SIG-M5 treated with dmso at 0.1 percent for 504 hours (cell line): ENCODE results near the gene INIP.

Experiments used
- DNase-seq: peaks from one replicate; lab custom pipeline; 2025; ENCODE audit not compliant: unreplicated experiment; lab: John Stamatoyannopoulos, UW

The INIP gene, protein sequence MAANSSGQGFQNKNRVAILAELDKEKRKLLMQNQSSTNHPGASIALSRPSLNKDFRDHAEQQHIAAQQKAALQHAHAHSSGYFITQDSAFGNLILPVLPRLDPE

DNA sequence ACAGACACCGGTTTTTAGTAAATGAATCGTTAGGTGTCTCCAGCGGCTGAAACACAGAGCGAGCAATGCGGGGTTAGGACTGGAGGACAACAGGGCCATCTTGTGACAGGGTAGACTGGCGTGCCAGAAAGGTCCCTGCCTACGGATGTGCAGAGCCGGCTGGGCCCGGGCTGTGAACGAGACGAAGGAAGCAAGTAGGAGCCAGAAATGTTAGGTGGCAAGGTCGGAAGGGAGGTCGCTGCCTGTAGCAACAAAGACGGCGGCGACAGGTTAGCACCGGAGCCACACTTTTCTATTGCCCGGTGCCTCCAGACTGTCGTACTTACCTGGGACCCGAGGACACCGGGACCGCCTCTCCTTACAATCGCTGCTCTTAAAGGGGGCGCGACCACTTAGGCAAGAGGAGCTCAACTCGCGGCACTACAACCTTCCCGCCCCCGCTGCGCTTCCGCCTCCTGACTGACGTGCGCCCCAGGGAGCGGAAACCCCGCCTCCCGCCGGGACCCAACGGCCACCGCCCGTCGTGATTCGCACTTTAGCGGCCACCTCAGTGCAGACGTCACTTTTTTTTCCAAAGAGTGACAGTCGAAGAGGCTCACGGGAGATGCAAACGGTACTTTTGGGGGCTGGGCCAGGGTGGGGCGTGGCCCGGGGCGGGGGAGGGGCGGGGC is at the start of gene INIP:
Gene INIP (minus strand): TSS at position 457 of the 671 bp plus-strand sequence. CDS start 1,632 bp downstream, outside the sequence.
- peak; percentile 95 for DNase-seq

DNA sequence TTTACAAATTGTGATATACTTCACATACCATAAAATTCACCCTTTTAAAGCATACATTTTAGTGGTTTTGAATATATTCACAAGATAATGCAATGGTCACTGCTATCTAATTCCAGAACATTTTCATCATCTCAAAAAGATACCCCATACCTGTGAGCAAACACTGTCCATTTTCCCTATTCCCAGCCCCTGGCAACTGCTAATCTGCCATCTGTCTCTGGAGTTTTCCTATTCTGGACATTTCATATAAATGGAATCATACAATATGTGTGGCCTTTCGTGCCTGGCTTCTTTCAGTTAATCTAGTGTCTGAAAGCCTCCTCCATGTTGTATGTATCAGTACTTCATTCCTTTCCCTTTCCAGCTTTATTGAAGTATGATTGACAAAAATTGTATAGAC is 47.4 kb upstream of the INIP start:
- no peak for DNase-seq

DNA sequence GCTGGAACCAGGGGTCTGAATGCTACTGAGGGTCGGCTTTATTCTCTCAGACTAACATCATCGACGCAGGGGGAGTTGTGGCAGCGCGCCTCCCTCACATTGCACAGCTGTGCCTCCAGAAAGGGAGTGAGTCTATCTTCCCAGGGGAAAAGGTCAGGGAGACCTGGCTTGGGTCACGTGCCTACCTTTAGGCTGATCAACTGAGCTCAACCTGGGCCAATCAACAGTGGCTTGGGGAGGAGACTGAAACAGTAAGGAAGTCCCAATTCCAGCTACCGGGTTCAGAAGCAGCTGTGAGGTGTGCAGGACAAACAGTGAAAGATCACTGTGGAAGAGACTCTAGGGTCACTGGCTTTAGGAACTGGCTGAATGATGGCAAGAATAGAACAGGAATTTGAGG is 46.9 kb upstream of the INIP start:
- DNase-seq, result no peak

DNA sequence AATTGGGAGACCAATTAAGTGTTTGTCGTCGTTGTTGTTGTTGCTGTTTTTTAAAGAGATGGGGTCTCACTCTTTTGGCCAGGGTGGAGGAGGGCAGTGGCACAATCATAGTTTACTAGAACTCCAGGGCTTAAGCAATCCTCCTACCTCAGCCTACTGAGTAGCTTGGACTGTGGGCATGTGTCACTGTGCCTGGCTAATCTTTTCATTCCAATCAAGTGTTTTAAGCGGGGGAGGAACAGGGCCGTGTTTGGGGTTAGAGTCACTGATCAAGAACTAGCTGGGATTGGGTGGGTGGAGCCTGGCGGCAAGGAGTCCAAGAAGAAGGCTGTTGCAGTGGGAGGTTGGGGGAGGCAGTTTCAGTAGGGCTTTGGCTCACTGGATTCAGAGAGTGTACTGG is 46.4 kb upstream of the INIP start:
- no peak for DNase-seq

- DNase-seq, result no peak
These were observed 45.0 kb upstream of the INIP start for GRCh38 chr9:112762726-112763518.

- DNase-seq, result no peak
These were observed 44.2 kb upstream of the INIP start for GRCh38 chr9:112761912-112762655.

DNA sequence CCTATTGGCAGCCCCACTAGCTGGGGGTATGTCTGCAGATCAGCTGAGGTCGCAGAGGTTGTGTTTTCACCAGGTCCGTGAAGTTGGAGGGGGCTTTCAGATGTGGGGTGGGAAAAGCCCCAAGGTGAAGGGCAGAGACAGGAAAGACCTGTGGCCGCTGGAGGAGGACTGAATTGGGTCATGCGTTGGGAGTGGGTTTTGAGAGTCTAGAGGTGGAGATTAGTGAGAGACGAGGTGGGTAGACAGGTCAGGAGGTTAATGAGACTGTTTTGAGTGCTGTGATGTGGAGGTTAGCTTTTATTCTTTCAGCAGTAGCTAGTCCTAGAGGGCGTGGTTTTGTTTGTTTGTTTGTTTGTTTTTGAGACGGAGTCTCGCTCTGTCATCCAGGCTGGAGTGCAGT is 42.9 kb upstream of the INIP start:
- DNase-seq, result no peak

DNA sequence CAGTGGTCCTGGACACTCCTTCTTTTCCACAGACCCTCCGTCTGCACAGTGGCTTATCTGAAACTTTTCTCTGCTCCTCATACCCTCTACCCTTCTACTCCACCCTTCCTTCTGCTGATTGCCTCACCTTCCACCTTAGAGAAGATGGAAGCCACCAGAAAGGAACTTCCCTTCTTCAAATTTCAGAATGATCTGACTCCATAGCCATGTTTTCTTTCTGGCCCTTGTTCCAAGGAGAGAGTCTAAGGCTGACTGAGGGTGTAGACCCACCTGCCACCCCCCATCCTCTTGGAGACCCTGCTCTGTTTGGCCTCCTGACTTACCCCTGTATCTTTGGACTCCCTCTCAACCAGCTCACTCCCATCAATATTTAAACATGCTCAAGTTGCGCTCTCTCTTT is 40.0 kb upstream of the INIP start:
- DNase-seq, result peak; percentile 11

GRCh38 chr9:112757282-112757883 is 39.5 kb upstream of the INIP start:
- DNase-seq, result no peak

- no peak for DNase-seq
These were observed 37.8 kb upstream of the INIP start for GRCh38 chr9:112755675-112756074.

DNA sequence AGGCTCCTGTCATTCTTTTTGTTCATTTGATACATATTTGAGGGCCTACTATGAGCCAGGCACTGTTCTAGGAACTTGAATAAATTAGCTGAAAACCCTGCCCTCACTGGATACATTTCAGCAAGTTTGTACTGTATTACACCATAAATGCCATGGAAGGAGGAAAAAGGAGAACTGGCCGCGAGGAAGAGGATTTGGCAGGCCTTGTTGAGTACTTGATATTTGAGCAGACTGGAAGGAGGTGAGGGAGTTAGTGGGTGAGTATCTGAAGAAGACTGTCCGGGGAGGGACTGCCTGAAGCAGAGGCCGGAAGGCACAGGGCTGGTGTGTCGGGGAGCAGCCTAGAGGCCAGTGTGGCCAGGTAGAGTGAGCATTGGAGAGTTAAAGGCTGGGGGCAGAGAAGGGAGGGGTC is 37.1 kb upstream of the INIP start:
- DNase-seq, result peak; percentile 48

GRCh38 chr9:112754578-112754977 is 36.7 kb upstream of the INIP start:
- DNase-seq, result peak; percentile 19

GRCh38 chr9:112753725-112754124 is 35.8 kb upstream of the INIP start:
- DNase-seq, result peak; percentile 14

DNA sequence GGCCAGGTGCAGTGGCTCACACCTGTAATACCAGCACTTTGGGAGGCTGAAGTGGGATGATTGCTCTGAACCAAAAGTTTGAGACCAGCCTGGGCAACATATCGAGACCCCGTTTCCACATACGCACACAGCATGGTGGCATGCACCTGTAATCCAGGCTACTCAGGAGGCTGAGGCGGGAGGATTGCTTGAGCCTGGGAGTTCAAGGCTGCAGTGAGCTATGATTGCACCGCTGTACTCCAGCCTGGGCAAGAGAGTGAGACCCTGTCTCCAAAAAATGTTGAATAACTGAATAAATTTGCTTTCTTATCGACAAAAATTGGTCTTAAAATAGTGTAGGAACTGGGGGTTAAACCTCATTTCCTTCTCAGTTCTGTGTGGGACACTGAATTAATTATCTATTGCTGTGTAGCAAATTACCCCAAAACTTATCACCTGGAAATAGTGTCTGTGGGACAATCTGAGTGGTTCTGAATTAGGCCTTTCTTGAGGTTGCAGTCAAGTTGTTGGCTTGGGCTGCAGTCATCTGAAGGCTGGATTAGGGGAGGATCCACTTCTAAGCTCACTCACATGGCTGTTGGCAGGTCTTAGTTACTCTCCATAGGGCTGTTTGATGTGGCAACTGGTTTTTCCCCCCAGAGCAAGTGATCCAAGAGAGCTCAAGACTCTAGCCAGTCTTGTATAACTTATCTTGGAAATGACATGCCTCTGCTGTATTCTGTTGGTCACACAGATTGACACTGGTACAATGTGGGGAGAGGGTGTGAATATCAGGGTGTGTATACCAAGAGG is 34.6 kb upstream of the INIP start:
- no peak for DNase-seq

DNA sequence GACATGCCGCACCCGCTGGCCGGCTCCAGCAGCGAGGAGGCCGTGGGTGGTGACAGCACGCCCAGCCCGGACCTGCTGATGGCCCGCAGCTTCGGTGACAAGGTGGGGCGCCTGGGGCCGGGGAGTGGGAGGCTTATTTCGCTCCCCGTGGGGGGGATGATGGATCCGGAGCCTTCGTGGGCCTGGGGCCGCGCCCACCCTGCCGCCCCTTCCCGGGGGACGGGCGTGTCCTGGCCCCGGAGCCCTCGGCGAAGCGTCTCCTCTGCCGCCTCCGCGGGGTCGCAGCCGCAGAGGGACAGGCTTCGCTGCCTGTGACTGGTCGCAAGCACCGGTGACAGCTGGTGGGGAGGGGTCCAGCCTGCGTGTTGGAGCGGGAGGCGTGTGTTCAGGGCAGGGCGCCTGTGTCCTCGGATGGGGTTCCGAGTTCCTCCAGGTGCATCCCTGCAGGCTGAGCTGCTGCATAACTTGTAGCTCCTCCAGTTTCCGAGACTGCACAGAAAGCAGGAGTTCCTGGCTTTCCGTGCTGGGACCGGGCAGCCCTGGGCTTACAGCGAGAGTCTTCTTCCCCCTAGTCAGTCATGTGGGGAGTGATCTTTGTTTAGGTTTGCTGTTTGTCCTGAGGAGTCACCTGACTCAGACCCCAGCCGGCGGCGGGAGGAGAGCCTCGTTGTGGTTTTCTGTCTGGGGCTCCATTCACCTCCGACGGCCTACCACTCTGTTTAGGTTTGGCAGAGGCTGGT is 33.3 kb upstream of the INIP start:
- DNase-seq, result peak; percentile 55

GRCh38 chr9:112750764-112751055 is 32.8 kb upstream of the INIP start:
- no peak for DNase-seq

DNA sequence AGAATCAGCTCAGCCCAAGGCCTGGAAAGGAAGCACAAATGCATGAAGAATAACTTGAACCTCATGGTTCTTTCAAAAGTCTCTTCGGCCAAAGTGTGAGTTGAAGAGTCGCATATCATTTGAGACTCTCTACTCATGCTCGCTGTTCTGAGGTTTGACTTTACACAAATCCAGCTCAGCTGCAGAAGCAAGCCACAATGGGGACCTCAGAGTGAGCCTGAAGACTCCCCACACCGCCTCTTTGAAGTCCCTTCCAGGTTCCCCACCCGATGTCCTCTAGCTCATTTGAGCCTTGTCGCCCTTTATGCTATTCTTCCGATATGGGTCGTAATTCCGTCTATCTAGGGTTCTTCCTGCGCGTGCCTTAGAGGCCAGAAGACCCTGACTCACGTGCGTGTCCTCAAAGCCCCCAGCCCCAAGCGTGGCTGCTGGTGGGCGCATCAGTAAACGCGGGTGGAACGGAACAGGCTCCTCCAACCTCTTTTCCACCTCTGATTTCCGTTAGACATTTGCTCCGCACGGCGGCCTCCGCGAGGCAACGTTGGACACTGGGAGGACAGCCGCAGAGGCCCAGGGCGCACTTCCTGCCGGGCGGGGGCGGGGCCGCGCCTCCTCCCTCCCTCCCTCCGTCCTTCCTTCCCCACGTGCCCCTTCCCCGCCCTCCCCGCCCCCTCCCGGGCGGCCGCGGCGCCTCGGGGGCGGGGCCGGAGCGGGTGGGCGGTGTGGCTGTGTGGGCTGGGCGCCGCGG is 32.3 kb upstream of the INIP start, which contains the start of gene SNX30:
Gene SNX30 (plus strand): TSS at position 745 of the 748 bp plus-strand sequence. CDS start 242 bp downstream, outside the sequence.
- peak; percentile 73 for DNase-seq

GRCh38 chr9:112747094-112747493 is 29.2 kb upstream of the INIP start:
- no peak for DNase-seq

DNA sequence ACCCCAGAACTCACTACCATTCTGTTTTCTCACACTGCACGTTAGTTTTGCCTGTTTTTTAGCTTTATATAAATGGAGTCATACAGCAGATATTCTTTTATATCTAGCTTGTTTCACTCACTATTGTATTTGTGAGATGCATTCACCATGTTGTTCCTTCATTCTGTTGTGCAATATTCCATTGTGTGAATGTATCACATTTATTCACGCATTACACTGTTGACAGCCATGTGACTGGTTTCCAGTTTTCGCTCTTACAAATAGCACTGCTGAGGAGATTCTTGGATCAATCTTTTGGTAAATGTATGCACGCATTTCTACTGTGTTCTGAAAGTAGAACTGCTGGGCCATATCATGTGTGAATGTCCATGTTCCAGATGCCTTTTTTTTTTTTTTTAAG is 26.3 kb upstream of the INIP start:
- DNase-seq, result no peak
